AG08396 (cell line): ENCODE data around the gene SGIP1.
"Not testable (repeated sequence)": the region's sequence is repeated elsewhere in the genome, so short reads cannot be mapped to it uniquely, and the experiment has no call there.

ENCODE experiments used
- DNase-seq: peaks from one replicate; pipeline ENCODE4 v3.0.0; 2012; ENCODE audit warnings: low spot score, mixed read lengths

Gene SGIP1

GRCh38 chr1:66557157-66557556, 23.2 kb downstream of the SGIP1 start:
- DNase-seq: no peak

GRCh38 chr1:66559517-66559916, 25.6 kb downstream of the SGIP1 start:
- no peak for DNase-seq

GRCh38 chr1:66562561-66562960, 28.6 kb downstream of the SGIP1 start:
- no peak for DNase-seq

- peak; percentile 63 for DNase-seq
Measured at GRCh38 chr1:66563094-66563800, 29.3 kb downstream of the SGIP1 start.

- DNase-seq: peak; percentile 39
Measured at GRCh38 chr1:66563941-66564630, 30.1 kb downstream of the SGIP1 start.

GRCh38 chr1:66570196-66570595, 36.2 kb downstream of the SGIP1 start:
- no peak for DNase-seq

GRCh38 chr1:66571789-66572188, 37.8 kb downstream of the SGIP1 start:
- DNase-seq: peak; percentile 16

- peak; percentile 42 for DNase-seq
Measured at GRCh38 chr1:66575739-66576138, 41.8 kb downstream of the SGIP1 start.

- no peak for DNase-seq
Measured at GRCh38 chr1:66576645-66577044, 42.7 kb downstream of the SGIP1 start.

GRCh38 chr1:66578841-66579240, 44.9 kb downstream of the SGIP1 start:
- DNase-seq: no peak

- no peak for DNase-seq
Measured at GRCh38 chr1:66580081-66580480, 46.1 kb downstream of the SGIP1 start.

GRCh38 chr1:66583021-66583420, 49.1 kb downstream of the SGIP1 start:
- no peak for DNase-seq

GRCh38 chr1:66585002-66585401, 51.0 kb downstream of the SGIP1 start:
- no peak for DNase-seq

- DNase-seq: no peak
Measured at GRCh38 chr1:66589326-66589725, 55.4 kb downstream of the SGIP1 start.

GRCh38 chr1:66592106-66592507, 58.2 kb downstream of the SGIP1 start:
- DNase-seq: not testable (repeated sequence)

GRCh38 chr1:66596191-66596590, 62.2 kb downstream of the SGIP1 start:
- no peak for DNase-seq

GRCh38 chr1:66597500-66597899, 63.5 kb downstream of the SGIP1 start:
- no peak for DNase-seq

- peak; percentile 28 for DNase-seq
Measured at GRCh38 chr1:66598670-66599069, 64.7 kb downstream of the SGIP1 start.

- no peak for DNase-seq
Measured at GRCh38 chr1:66599346-66599745, 65.4 kb downstream of the SGIP1 start.

- no peak for DNase-seq
Measured at GRCh38 chr1:66599899-66600737, 66.2 kb downstream of the SGIP1 start.

GRCh38 chr1:66605419-66605997, 71.6 kb downstream of the SGIP1 start:
- no peak for DNase-seq

GRCh38 chr1:66606362-66607065, 72.6 kb downstream of the SGIP1 start:
- DNase-seq: no peak
